ENCODE results near the gene DCAF8L1. TPM values are rescaled to one million over a fixed set of nuclear protein-coding genes. Genes with fewer than 3 reads are reported as not detected.

The DCAF8L1 gene
- total and polyA plus RNA-seq, 2 donors (not counting 3 experiments of a cell fraction or from before 2014, with no cell fraction given): not detected

DNA sequence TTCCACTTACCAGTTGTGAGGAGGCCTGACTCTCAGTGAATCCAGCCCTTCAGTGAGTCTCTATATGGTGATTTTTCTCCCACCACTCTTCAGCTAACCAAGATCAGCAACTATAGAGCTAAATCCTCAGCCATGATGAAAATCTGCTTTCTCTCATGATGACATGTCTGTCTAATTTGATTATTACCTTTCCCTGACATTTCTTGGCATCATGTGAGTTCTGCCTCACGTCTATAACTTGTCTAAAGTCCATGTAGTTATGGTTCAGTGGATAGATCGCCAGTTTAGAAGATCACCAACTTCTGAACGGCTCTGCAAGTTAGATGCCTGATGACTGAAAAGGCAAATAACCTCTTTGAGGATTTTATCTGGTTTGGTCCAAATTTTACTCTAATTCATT, 14.9 kb upstream of the DCAF8L1 start:
- Histone ChIP-seq H3K27ac (ENCODE audit: insufficient read depth, low read depth, low read length) (no peak overlapping the region), H3K9me3 (replicated peaks; ENCODE audit: control insufficient read depth, insufficient read depth, low read length) (no peaks in the 10 kb centered on the region), H4K20me1 (replicated peaks; ENCODE audit: control insufficient read depth, extremely low read depth, insufficient read depth, low read length) (no peaks in the 10 kb centered on the region), H3K27me3 (ENCODE audit: control insufficient read depth in 2 of 2, insufficient read depth in 2 of 2, low read length in 2 of 2) (no peaks in the 10 kb centered on the region), H3K4me2 (ENCODE audit: insufficient read depth, low read length) (no peak overlapping the region), H3K9ac (replicated peaks; ENCODE audit: extremely low read depth, insufficient read depth, low read length) (no peak overlapping the region), H3K4me1 (ENCODE audit: control insufficient read depth, extremely low read depth, insufficient read depth, low read length) (no peaks in the 10 kb centered on the region), H2AFZ (ENCODE audit: low read depth, low read length) (no peak overlapping the region), H3K9me1 (replicated peaks; ENCODE audit: control insufficient read depth, extremely low read depth, insufficient read depth, low read length) (no peaks in the 10 kb centered on the region), H3K36me3 (ENCODE audit: control insufficient read depth in 2 of 2, extremely low read depth in 1 of 2, insufficient read depth in 2 of 2, low read length in 2 of 2) (no peaks in the 10 kb centered on the region), H3K4me3 (replicated peaks in 1 of 3; ENCODE audit: insufficient read depth in 1 of 3, low read depth in 1 of 3, low read length in 3 of 3) (no peak overlapping the region), H3K79me2 (ENCODE audit: control insufficient read depth, insufficient read depth, low read length) (no peaks in the 10 kb centered on the region)
- DNase-seq (ENCODE audit: low read depth, low spot score) (no peak), FAIRE-seq (no peak)
- ChIA-PET POLR2A (no interaction called here), CTCF (no interaction called here)
- dilution Hi-C loops (cut with MboI; ENCODE audit: extremely low pct_ligation_motif_present, low sequenced_read_pairs) (no loop called here), intact Hi-C loops (cut with micrococcal nuclease) (no loop called here)
- BruUV-seq (replicated peaks): no TSS peak
- TF ChIP-seq POLR2A (IDR thresholded peaks at IDR 0.05; ENCODE audit: low read depth, low read length) (no peak), POLR2AphosphoS5 (IDR thresholded peaks at IDR 0.05; ENCODE audit: insufficient read depth, low read depth, low read length) (no peak), MYC (IDR thresholded peaks at IDR 0.05; ENCODE audit: low read depth, low read length) (no peak), FOS (IDR thresholded peaks at IDR 0.05; ENCODE audit: borderline replicate concordance, insufficient read depth, low read length) (no peak), EZH2 (IDR thresholded peaks at IDR 0.05; ENCODE audit: borderline replicate concordance, low read depth, low read length, severe bottlenecking) (no peak), JUN (IDR thresholded peaks at IDR 0.05; ENCODE audit: borderline replicate concordance, insufficient read depth, insufficient read length, low read depth) (no peak), GATA2 (IDR thresholded peaks at IDR 0.05; ENCODE audit: insufficient read depth, insufficient read length, low read depth, low read length) (no peak)
- TF ChIP-seq, protein P1, sequence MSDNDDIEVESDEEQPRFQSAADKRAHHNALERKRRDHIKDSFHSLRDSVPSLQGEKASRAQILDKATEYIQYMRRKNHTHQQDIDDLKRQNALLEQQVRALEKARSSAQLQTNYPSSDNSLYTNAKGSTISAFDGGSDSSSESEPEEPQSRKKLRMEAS (IDR thresholded peaks at IDR 0.05; ENCODE audit: insufficient read depth, insufficient read length): no peak
- TF ChIP-seq, protein P2, sequence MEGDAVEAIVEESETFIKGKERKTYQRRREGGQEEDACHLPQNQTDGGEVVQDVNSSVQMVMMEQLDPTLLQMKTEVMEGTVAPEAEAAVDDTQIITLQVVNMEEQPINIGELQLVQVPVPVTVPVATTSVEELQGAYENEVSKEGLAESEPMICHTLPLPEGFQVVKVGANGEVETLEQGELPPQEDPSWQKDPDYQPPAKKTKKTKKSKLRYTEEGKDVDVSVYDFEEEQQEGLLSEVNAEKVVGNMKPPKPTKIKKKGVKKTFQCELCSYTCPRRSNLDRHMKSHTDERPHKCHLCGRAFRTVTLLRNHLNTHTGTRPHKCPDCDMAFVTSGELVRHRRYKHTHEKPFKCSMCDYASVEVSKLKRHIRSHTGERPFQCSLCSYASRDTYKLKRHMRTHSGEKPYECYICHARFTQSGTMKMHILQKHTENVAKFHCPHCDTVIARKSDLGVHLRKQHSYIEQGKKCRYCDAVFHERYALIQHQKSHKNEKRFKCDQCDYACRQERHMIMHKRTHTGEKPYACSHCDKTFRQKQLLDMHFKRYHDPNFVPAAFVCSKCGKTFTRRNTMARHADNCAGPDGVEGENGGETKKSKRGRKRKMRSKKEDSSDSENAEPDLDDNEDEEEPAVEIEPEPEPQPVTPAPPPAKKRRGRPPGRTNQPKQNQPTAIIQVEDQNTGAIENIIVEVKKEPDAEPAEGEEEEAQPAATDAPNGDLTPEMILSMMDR (IDR thresholded peaks at IDR 0.05; ENCODE audit: extremely low read depth in 1 of 2, insufficient read depth in 1 of 2, low read depth in 1 of 2, low read length in 2 of 2): no peak
